22Rv1 (cell line): ENCODE results near the gene RNF220.

ENCODE experiments used
- H3K27ac ChIP-seq: fragments of 450-650 bp; 2 replicates; pipeline ENCODE4 v1.5.1; 2017
- ZFX ChIP-seq: fragments of 450-650 bp; IDR thresholded peaks from 2 replicates; pipeline ENCODE4 v1.6.1; 2017; ENCODE audit warnings: antibody characterized with exemption, borderline replicate concordance
- TF ChIP-seq, protein P1 (sequence below): fragments of 450-650 bp; IDR thresholded peaks from 2 replicates; pipeline ENCODE4 v1.5.1; 2017; ENCODE audit warnings: mild to moderate bottlenecking

The RNF220 gene

DNA sequence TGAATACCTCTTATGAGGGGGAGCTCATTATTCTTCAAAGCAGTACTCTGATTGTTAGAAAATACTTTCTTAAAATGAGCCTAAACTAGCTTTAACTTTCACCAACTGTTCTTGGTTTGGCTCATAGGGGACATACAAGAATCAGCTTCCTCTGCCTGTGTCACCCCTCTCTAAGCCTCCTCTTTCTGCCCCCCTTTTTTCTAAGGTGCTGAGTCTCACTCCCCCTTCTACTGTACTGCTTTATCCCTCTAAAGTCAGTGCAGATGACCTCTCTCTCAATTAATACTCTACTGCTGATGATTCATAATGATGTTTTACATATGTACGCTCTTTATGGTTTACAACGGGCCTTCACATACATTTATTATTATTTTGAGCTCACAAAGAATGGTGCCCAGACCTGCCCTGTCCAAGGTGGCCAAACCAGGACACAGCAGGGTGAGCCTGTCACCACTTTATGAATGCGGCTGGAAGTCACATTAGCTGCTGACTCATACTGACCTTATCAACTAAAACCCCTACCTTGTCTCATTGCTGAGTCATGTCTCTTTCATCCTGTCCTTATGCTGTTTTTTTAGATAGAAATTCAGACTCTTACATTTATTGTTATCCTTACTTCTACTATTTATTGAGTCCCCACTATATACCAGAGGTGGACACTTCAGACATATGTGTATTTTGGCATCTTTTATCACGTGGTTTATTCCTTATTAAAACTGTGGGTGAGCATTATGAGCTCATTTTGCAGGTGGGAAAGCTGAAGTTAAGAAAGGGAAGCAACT lies 126.9 kb downstream of the RNF220 start:
- TF ChIP-seq, protein P1, sequence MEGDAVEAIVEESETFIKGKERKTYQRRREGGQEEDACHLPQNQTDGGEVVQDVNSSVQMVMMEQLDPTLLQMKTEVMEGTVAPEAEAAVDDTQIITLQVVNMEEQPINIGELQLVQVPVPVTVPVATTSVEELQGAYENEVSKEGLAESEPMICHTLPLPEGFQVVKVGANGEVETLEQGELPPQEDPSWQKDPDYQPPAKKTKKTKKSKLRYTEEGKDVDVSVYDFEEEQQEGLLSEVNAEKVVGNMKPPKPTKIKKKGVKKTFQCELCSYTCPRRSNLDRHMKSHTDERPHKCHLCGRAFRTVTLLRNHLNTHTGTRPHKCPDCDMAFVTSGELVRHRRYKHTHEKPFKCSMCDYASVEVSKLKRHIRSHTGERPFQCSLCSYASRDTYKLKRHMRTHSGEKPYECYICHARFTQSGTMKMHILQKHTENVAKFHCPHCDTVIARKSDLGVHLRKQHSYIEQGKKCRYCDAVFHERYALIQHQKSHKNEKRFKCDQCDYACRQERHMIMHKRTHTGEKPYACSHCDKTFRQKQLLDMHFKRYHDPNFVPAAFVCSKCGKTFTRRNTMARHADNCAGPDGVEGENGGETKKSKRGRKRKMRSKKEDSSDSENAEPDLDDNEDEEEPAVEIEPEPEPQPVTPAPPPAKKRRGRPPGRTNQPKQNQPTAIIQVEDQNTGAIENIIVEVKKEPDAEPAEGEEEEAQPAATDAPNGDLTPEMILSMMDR = no peak
- TF ChIP-seq ZFX = no peak
- H3K27ac ChIP-seq = no peak overlapping the region

DNA sequence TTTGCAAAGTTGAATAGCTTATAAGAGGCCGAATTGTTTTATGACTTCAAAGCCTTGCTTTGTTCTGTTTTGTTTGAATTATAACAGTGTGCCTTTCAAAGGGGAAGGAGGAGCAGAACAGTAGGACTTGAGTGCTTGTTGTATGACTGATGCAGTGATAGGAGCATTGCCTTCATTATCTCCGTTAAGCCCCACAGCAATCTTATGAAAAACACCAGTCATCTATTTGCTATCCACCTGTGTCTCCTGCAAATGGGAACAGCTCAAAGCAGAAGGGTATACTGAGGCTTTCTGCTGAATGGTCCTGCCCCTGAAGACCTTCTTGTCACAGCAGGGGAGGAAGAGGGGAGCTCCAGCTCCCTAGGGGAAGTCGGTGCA lies 127.5 kb downstream of the RNF220 start:
- no peak for TF ChIP-seq ZFX
- TF ChIP-seq, protein P1 = no peak
- H3K27ac ChIP-seq = no peak overlapping the region

DNA sequence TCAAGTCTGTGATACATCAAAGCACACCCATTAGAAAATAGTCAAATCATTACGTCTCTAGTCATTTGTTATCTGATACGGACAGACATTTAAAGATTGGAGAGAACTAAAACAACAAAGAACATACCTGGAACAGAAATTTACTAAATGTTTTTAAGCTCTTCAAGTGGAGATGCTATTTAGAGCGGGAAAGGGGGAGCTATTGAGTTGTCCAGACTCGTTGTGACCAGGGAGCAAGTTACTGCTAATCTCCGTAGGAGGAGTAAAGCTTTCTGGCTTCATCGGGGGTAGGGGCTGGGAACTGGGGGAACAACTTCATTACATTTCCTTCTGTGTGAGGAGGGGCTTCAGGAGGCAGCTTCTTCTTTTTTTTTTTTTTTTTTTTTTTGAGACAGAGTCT lies 129.7 kb downstream of the RNF220 start:
- no peak for TF ChIP-seq ZFX
- TF ChIP-seq, protein P1 = no peak
- H3K27ac ChIP-seq = no peak overlapping the region

DNA sequence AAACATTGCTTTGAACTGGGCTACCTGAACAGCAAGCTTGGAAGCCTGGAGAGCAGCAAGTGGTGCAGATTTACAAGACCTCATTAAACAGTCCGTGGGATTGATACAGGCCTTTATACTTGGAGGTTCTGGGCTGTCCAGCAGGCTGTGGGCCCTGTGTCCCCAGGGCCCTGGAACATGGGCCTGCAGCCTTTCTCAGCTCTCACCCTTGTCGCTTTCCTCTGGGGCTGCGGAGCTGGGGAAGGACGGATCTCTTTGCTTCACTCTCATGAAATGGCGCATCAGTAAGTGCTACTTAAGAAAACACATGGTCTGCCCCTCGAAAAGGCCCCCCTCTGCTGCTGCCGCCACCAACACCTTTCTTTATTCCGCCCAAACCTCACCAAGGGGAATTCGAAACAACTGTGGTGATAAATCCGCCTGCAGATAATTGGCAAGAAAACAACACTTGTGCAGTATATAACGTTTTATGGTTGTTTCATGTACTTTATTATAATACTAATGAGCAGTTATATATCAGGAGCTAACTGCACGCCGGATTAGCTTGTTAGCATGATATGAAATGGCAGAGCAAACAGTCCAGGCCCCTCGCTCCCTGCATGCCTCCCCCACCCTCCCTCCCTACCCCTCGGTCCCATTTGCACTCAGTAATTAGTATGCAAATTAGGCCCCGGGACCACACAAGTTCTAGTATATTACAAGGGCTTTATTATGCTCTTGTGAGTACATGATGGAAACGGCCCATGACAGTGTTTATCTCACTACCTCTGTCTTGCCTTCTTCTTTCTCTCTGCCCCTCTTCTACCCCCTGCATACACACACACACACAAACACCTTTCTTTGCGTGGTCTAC lies 131.5 kb downstream of the RNF220 start:
- no peak overlapping the region for H3K27ac ChIP-seq
- TF ChIP-seq, protein P1 = no peak
- no peak for TF ChIP-seq ZFX

DNA sequence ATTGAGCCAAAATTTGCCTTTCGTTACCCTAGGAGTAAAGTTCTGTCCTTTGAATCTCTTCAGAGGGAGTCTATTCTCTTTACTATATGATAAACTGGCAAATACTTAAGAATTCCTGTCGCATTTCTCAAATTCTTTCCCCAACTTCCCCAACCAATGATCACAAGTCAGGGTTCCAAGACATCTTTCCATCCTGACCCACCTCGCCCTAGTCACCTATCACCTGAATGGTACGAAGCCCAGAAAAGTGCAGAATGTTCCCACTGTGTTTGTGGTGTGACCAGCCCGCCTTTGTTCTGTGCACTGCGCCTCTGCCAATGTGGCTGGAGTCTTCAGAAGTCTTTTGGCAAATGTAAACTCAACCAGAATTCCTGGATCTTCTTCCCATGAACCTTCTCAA lies 132.5 kb downstream of the RNF220 start:
- TF ChIP-seq, protein P1 = no peak
- no peak for TF ChIP-seq ZFX
- H3K27ac ChIP-seq = no peak overlapping the region

DNA sequence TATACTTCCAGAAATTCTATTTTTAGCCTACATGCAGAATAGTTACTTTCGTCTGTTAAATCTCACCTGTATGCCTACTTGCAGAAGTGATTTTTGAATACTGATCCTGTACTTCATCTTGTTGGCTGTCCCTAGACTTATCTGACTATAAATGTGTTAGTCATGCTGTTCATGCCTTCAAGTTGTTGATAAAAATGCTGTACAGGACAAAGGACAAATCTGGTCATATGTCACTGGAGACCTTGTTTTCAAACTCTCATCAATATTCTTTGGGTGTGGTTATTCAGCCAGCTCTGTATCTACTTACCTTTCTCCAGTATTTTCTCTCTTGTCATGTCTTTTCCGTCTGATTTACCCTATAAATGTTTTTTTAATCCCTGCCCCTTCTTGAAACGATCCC lies 132.9 kb downstream of the RNF220 start:
- TF ChIP-seq, protein P1 = no peak
- no peak for TF ChIP-seq ZFX
- H3K27ac ChIP-seq = no peak overlapping the region
